HG02642 (cell line): Measurements from ENCODE around the gene LYRM4.

Experiments
- ATAC-seq: cut with Tn5 transposase; IDR thresholded peaks from one replicate; pipeline ENCODE4 v1.9.1; 2021; ENCODE audit warnings: mild to moderate bottlenecking; ENCODE audit not compliant: unreplicated experiment, poor library complexity

Gene LYRM4

DNA sequence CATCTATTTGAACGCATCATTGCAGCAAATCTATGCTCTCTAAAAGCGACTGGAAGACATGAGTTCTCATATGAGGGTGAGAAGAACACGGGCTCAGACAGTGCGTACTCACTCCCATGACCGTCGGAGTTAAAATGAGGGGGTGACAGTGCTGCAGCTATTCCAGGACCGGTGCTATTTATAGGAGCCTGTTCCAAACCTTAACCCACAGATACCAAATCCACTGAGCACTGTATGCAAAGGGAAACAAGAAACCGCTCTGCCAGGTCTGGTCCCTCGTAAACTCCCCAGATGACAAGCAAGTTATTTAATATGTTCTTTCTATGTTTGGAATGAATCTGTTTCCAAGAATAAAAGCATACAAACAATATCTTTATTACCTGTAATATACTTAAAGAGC lies 152.7 kb downstream of the LYRM4 start:
- no peak for ATAC-seq

DNA sequence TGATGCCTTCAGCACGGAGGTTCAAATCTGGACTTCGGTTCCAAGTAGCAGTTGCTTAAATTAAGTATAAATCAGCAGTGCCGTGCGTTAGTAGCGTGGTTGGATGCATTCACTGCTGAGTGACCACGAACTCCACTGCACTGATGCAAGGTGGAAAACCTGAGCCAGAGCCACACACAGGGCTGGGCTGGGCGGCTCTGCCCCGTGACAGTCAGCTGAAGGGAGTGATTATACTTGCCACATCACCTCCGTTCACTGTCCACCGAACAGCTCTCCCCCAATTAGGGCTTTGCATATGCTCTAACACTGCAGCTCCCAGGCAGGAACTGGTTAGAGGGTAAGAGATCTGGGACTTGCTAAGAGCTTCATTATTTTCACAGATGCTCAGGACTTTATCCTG lies 153.4 kb downstream of the LYRM4 start:
- ATAC-seq: no peak

DNA sequence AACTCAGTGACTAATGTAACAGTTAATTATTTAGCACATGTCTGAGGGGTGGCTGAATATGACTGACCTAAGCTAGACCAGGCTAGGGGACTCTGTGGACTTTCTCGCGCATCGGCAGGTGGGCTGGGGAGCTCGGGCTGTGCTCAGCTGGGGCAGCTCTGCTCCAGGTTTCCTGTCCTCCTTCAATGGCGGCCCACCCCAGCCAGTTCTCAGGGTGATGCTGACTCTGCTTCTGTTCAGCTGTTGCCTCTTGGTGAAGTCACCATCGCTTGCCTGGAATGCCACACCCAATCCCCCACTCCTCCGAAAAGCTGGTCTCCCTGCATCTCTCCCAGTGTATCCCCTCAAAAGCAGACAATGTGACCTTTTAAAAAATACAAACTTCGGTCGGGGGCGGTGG lies 155.6 kb downstream of the LYRM4 start:
- no peak for ATAC-seq

GRCh38 chr6:5104667-5105066 lies 156.1 kb downstream of the LYRM4 start:
- no peak for ATAC-seq

GRCh38 chr6:5103250-5103649 lies 157.5 kb downstream of the LYRM4 start:
- no peak for ATAC-seq

DNA sequence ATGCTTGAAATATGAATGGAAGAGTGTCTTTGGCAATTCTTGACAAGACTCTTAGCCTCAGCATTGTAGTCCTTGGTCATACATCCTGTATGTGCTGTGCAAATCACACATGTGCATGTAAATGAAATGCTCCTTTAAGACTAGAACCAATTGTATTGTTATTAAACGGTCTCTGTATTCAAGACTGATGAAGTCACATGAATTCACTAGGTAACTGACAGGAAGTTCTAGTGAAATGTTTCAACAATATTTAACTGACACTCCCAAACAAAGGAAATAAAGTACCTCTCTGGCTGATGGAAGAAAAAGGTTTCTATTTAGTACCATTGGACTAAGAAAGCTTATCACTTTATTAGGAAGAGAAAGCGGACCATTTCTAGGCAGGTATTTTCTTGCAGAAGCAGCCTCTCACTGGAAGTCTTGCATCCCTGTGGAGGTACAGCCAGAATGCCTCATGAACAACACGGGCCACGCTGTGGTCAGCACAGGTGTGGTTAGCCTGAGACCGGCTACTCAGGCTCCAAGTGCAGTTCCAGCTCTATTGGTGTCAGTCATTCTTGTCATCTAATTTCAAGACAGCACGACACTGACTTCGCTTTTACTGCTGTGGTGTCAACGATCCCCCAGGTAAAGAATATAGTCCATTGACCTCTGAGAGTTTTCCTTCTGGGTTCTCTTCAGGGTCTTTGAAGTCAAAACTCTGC lies 158.3 kb downstream of the LYRM4 start:
- no peak for ATAC-seq

DNA sequence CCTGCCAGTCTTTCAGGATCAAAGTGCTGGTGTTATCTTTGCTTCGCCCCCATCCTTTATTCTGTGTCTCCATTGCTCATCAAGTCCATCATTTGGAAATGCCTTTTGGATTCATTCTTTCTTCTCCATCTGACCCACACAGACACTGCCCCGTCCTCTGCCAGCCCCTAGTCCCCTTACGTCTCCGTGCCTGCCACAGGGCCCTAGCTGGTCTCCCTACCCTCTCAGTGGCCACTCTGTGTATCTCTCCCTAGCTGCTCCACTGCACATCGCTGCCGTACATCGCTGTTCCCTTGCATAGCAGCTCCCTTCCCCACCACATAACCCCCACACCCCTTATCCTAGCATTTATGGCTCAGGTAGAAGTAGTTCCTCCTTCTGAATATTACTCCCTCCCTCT lies 159.9 kb downstream of the LYRM4 start:
- ATAC-seq: no peak

DNA sequence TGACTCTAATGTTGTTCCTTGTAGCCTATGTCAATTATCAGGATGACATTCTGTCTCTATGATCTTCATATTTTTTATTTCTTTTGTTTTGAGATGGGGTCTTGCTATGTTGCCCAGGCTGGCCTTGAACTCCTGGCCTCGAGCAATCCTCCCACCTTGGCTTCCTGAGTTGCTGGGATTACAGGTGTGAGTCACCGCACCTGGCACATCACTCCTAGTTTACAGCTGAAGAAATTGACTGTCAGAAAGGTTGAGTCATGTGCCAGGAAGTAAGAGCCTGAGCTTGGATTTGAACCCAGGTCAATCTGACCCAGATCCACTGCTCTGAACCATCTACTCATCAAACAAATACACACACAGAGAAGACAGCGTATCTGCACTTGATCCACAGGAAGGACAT lies 161.2 kb downstream of the LYRM4 start:
- no peak for ATAC-seq

GRCh38 chr6:5098501-5099270 lies 162.1 kb downstream of the LYRM4 start:
- ATAC-seq: no peak

DNA sequence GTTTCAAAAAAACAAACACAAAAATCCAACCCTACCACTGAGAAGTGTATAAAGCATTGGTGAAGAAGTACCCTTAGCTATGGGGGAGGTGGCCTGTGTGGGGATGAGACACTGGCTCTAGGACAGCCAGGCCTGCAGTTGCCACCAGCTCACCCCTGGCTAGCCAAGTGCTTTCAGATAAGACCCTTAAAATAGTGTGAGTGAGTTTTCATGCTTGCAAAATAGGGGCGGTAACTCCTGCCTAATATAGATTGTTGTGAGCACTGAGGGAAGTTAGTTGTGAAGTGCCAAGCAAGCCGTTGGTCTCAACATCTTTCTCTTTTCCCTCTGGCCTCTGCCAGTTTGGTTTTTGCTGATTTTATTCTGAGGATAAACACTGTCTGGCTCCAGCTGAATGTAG lies 164.3 kb downstream of the LYRM4 start:
- ATAC-seq: no peak

DNA sequence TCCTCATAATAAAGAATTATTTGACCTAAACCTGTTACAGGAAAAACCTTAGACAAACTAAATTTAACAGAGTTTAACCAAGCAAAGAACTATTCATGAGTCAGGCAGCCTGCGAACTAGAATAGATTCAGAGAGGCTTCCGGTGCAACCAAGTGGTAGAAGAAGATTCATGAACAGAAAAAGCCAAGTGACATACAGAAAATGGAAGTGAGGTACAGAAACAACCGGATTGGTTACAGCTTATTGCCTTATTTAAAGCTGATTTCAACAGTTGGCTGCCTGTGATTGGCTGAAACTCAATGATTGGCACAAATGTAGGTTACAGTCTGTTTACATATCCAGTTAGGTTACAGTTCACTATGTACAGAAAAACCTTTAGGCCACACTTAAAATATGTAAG lies 165.5 kb downstream of the LYRM4 start:
- peak; percentile 71 for ATAC-seq

DNA sequence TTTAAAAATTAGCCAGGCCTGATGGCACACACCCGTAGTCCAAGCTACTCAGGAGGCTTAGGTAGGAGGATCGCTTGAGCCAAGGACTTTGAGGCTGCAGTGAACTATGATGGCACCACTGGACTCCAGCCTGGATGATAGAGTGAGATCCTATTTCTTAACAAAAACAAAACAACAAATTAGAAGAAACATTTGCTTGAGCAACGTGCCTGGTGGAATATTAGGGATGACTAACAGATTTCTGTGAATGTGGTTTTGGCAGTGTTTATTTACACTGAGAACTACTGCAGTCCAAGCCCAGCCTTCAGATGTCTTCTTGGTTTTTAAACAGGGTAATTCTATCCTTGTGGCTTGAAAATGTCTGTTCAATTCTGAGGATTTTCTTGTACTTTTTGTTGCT lies 166.4 kb downstream of the LYRM4 start:
- no peak for ATAC-seq

DNA sequence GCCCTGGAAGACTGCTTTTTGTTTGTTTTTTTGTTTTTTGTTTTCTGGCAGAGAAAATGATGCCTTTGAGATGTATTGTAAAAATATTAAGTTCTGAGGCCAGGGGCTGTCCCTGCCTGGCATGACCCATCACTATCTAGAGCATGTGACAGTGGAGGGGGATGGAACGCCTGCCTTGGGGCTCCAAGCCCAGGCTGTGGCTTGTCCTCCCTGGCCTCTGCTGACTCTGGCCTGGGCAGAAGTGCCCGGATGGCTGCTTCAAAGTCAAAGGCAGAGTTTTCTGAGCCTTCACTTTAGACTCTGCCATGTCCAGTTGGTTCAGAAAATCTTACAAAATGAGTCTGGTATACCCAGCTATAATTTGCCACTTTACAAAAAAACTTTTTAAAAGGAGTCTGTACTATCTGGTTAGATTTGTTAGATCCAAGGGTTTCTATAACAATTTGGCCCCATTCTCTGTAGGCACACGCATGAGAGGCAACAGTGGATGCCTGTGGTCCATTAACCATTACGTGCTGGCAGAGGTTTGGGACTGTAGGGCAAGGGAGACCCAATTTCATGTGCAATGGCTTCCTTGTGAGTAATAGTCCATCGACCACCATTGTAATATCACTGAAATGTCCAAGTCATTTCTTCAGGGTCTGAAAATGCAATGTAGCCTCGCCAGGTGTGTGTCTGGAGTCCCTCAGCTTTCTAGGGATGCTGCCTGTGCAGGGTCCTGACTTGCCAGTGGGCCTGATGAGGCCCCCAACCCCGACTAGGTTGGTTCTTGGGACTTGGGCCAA lies 167.3 kb downstream of the LYRM4 start:
- no peak for ATAC-seq

- ATAC-seq: no peak
Measured at GRCh38 chr6:5091210-5092069, 169.3 kb downstream of the LYRM4 start.

- no peak for ATAC-seq
Measured at GRCh38 chr6:5090603-5091002, 170.1 kb downstream of the LYRM4 start.

- ATAC-seq: no peak
Measured at GRCh38 chr6:5089481-5090438, 171.0 kb downstream of the LYRM4 start.

GRCh38 chr6:5088780-5089179 lies 172.0 kb downstream of the LYRM4 start:
- ATAC-seq: no peak

- ATAC-seq: no peak
Measured at GRCh38 chr6:5087389-5087788, 173.4 kb downstream of the LYRM4 start.

DNA sequence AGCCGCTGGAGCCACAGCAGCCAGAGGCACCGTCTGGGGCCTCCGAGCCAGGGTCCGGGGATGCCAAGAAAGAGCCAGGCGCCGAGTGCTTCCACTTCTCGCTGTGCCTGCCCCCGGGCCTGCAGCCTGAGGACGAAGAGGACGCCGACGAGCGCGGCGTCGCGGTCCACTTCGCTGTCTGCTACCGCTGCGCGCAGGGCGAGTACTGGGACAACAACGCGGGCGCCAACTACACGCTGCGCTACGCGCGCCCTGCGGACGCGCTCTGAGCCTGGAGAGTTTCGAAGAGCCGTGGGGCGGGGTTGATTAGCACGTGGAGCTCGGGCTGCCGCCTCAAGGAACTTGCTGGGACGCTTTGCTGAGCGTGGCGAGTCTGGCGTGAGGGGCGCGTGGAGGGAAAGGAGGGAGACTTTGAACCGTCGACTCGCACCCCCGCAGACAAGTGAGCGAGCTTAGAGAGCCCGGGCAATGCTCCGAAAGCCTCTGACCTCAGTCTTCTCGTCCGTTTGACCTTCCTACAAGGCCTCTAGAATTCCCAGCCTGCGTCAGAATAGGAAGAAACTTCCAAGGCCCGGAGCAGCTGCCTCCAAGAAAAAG lies 174.4 kb downstream of the LYRM4 start:
- no peak for ATAC-seq
